HEK293 (cell line): ENCODE data around the gene CSNK1A1.

ENCODE experiments used
- BCL11A ChIP-seq: fragments of 450-650 bp; formaldehyde crosslinking; IDR thresholded peaks from 2 replicates; pipeline ENCODE4 v1.5.1; 2016; ENCODE audit warnings: low read depth, missing biosample characterization, missing genetic modification characterization
- ZNF146 ChIP-seq: fragments of 450-650 bp; formaldehyde crosslinking; IDR thresholded peaks from 2 replicates; pipeline ENCODE4 v1.5.1; 2016; ENCODE audit warnings: missing biosample characterization, missing genetic modification characterization

DNA sequence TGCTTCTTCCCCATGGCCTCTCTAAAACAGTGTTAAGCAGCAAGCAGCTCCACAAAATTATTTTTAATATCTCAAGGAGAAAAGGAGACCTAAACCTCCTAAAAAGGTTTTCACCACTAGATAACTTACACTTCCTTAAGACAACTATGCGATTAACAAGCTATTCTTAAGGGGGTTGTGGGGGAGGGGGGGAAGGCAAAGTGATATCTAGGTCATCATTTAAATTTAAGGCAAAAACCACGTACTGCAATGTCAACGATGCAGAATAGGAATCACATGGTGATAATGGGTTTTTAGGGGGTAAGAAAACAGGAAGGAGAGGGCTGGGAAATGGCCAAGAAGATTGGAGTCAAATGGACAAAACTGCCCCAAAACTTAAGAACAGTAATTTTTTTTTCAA, 32.6 kb downstream of the CSNK1A1 start:
- no peak for TF ChIP-seq ZNF146 (tag by site-specific recombination)
- no peak for TF ChIP-seq BCL11A
